ENCODE data around the gene CNOT2.
A peak's percentile ranks its signal among the peaks of the same experiment; 100 is the strongest.
"Not testable (repeated sequence)": the region's sequence is repeated elsewhere in the genome, so short reads cannot be mapped to it uniquely, and the experiment has no call there.

CNOT2 gene

DNA sequence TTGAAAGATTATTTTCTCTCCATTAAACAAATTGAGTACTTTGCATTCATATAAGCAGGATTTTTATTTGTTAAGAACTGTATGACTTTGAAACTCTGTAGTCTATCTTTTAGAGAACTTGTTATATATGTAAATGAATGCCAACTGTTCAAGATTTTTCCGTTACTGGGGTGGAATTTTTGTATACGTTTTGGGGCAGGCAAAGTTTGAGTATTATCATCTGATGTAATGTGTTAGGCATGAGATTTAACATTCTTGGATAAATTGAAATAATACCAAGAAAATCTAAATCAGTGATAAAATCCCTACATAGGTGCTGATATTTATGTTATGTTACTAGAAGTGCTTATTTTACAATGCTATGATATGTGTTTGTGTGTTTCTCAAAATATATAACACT lies 8.4 kb downstream of the CNOT2 start:
- no peak for DNase-seq (ENCODE audit: low spot score)

- no peak for DNase-seq (ENCODE audit: low spot score)
Observed at GRCh38 chr12:70252832-70253231, 9.6 kb downstream of the CNOT2 start.

GRCh38 chr12:70254225-70254624 lies 11.0 kb downstream of the CNOT2 start:
- no peak for DNase-seq (ENCODE audit: low spot score)

DNA sequence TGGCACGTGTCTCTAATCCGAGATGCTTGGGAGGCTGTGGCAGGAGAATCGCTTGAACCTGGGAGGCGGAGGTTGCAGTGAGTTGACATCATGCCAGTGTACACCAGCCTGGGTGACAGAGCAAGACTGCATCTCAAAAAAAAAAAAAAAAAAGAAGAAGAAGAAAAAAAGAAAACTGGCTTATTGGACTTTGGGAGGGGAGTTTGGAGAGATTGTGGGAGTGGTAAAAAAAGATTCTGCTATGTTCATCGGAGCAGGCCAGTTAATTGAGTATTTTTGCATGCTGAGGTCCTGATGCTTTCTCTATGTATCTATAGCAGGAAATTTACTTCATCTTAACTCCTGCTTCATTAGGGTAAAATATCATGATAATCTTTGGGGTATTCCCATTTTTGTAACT lies 11.6 kb downstream of the CNOT2 start:
- DNase-seq (ENCODE audit: low spot score) = no peak

GRCh38 chr12:70255311-70255710 lies 12.1 kb downstream of the CNOT2 start:
- DNase-seq (ENCODE audit: low spot score) = peak; percentile 21

DNA sequence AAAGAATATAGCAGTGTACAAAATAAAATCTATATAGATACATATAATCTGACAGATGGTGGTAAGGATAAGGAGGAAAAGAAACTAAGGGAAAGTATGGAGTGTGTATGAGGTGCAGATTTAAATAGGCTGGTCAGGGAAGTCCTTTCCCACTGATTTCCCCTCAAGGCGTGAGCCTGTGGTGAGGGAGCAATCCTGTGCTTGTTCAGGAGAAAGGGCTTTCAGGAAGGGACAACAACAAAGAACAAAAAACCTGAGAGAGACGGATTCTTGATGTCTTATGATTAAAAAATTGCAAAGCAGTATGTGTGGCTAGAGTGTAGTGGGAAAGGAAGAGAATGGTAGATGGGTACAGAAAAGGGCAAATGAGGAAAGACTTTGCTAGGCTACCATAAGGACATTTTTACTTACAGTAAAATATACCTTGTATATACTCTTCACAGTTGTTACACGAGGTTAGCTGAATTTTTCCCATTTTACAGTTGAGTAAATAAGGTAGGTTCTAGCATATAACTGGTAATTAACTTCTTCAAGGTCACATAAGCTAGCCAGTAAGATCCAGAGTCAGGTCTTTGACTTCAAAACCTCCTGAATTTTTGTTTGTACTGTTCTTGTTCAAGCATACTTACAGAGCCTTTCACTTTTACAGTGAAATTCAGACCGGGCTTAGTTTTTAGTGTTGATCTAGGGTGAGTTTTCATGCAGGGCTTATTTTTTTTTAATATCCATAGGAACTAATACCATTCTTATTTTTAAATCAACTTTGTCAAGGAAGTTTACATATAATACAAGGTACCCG lies 15.6 kb downstream of the CNOT2 start:
- DNase-seq (ENCODE audit: low spot score) = no peak

- no peak for DNase-seq (ENCODE audit: low spot score)
Observed at GRCh38 chr12:70260646-70261045, 17.4 kb downstream of the CNOT2 start.

- no peak for DNase-seq (ENCODE audit: low spot score)
Observed at GRCh38 chr12:70264067-70264867, 21.0 kb downstream of the CNOT2 start.

DNA sequence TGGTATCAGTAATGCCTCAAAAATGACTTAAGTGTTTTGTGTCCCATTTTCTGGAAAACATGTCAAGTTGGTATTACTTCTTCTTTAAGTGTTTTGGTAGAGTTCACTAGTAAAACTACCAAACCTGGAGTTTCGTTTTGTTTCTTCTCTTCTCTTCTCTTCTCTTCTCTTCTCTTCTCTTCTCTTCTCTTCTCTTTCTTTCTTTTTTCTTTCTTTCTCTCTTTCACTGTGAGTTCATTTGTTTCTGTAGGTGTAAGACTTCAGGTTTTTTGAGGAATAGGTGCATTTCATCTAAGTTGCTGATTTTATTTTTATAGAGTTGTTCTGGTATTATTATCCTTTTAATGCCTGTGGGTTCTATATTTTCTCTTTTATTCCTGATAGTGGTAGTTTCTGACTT lies 21.9 kb downstream of the CNOT2 start:
- no peak for DNase-seq (ENCODE audit: low spot score)

DNA sequence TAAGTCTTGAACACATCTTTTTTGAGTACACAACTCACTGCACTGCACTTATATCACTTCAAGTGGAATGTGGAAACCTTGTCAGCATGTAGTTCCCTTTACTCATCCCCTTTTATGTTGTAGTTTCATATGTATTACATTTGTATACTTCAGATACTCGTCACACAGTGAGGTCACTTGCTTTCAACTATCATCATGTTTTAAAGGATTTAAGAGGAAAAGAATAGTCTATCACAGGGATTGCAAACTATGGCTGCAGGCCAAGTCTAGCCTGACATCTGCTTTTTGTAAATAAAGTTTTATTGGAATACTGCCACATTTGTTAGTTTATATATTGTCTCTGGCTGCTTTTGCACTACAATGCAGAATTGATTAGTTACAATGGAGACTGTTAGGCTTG lies 24.3 kb downstream of the CNOT2 start:
- no peak for DNase-seq (ENCODE audit: low spot score)

DNA sequence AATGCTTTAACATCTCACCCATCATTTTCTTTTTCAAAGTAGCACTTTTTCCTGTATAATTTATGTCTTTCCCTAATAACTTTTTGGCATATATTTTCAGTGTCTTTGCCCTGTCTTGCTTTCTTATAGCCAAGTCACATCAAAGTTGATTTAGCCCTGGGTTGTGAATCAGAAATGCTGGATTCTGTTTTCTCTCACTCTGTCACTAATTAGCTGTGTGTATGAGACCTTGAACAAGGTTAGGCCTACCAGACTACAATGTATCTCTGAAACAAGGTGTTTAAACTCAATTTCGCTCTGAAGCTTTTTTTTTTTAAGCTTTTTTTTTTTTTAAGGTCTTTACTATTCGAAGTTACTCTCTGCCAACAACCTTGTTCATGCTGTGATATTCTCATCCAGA lies 25.7 kb downstream of the CNOT2 start:
- no peak for DNase-seq (ENCODE audit: low spot score)

- no peak for DNase-seq (ENCODE audit: low spot score)
Observed at GRCh38 chr12:70270108-70270507, 26.9 kb downstream of the CNOT2 start.

DNA sequence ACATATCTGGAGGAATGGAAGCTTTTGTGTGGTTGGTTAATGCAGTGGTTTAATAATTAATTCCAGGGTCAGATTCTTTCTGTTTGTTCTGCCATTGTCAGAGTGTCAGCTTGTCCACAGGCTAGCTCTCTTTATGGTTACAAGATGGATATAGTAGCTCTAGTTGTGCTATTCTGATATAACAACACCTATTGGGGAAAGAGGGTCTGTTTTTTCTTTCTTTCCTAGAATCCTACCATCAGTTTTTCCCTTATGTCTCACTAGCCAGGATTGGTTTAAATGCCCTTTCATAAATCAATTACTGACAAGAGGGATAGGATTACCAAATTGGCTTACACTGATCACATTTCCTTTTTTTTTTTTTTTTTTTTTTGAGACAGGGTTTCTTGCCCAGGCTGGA lies 27.8 kb downstream of the CNOT2 start:
- no peak for DNase-seq (ENCODE audit: low spot score)

- no peak for DNase-seq (ENCODE audit: low spot score)
Observed at GRCh38 chr12:70272510-70272909, 29.3 kb downstream of the CNOT2 start.

GRCh38 chr12:70275045-70275444 lies 31.8 kb downstream of the CNOT2 start:
- DNase-seq (ENCODE audit: low spot score) = no peak

GRCh38 chr12:70277973-70278372 lies 34.7 kb downstream of the CNOT2 start:
- DNase-seq (ENCODE audit: low spot score) = no peak

DNA sequence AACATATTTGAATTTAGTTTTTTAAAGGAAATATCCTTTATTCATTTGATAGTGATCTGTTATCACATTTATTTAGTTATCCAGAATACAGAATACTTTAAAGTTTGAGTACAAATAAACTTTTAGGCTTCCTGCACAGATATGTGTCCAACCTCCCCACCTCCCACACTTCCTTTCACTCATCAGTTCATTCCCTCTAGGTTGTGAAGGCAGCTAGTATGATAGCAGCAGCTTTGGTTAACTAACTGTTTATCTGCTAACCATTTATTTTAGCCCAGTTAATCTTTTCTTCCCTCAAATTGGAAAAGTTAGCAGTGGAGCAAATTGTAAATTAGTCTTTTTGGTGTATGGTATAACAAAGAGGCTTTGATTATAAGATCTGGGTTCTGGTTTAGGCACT lies 35.7 kb downstream of the CNOT2 start:
- no peak for DNase-seq (ENCODE audit: low spot score)

GRCh38 chr12:70283232-70283631 lies 40.0 kb downstream of the CNOT2 start:
- no peak for DNase-seq (ENCODE audit: low spot score)

DNA sequence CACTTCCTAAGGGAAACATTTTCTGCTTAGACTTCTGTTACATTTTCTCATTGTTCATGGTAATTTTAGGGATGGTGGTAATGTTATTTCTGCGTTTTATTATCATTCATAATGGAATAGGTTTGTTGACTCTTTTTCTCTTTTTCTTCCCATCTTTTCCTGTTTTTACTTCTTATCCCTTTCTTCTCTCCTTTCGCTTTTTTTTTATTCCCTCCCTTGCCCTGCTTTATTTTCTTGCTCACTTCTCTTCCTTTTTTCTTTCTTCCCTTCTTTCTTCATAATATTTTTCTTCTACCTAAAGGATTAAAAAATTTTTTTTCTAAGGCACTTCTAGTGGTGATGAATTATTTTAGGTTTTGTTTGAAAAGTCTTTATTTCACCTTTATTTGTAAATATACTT lies 45.6 kb downstream of the CNOT2 start:
- DNase-seq (ENCODE audit: low spot score) = no peak

- peak; percentile 2 for DNase-seq (ENCODE audit: low spot score)
Observed at GRCh38 chr12:70290116-70290515, 46.9 kb downstream of the CNOT2 start.

DNA sequence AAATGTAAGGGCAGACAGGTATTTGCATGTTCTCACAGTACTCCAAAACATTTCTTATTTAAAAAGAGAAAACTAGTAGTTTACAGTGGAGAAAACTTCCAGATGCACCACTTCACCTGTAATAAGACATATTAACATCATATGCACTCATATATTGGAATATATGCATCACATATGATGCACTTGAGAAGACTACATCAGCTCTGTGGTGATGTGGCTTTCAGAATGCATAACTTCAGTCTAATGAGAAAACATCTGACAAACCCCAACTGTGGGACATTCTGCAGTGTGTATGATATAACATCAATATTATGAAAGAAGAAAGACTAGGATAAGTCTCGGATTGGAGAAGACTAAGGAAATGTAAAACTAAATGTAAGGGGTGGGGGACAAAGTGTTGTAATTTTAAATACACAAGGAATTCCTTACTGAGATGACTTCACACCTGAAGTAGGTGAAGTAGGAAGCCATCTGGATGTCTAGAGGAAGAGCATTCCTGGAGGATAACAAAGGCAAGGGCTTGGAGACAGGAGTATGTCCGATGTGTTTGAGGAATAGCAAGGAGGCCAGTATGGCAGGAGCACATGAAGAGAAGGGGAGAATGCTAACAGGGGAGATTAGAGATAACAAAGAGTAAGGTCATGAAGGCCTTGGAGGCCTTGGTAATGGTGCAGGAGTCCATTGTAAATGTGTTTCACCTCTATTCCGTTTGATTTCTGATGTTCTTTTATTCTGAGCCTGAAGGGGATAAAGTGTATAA lies 49.0 kb downstream of the CNOT2 start:
- DNase-seq (ENCODE audit: low spot score) = no peak

DNA sequence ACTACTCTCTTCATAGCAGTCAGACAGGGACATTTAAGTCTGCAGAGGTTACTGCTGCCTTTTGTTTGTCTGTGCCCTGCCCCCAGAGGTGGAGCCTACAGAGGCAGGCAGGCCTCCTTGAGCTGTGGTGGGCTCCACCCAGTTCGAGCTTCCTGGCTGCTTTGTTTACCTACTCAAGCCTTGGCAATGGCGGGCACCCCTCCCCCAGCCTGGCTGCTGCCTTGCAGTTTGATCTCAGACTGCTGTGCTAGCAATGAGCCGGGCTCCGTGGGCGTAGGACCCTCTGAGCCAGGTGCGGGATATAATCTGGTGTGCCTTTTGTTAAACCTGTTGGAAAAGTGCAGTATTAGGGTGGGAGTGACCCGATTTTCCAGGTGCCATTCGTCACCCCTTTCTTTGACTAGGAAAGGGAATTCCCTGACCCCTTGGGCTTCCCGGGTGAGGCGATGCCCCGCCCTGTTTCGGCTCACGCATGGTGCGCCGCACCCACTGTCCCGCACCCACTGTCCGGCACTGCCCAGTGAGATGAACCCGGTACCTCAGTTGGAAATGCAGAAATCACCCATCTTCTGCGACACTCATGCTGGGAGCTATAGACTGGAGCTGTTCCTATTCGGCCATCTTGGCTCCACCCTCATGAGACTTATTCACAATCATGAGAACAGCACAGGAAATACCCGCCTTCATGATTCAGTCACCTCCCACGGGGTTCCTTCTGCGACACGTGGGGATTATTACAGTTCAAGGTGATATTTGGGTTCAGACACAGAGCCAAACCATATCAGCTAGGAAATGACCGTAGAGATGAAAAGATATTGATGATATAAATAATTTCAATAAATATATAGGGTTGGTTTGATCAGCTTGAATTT lies 61.7 kb downstream of the CNOT2 start:
- not testable (repeated sequence) for DNase-seq (ENCODE audit: low spot score)

Measured in AG08395 (cell line).